Stimulated activated CD8-positive, alpha-beta memory T cell treated with anti-CD3 and anti-CD28 coated beads, Interleukin-4, amount 100 ng/mL, for 1 hour (primary cell): ENCODE results near the gene PWWP2B.
A peak's percentile ranks its signal among the peaks of the same experiment; 100 is the strongest.

Source experiments
- DNase-seq, 2 donors: peaks; one replicate each; pipeline ENCODE4 v3.0.0-alpha.2; 2020; ENCODE audit warnings: low read depth in 2 of 2, low spot score in 1 of 2

The PWWP2B gene

DNA sequence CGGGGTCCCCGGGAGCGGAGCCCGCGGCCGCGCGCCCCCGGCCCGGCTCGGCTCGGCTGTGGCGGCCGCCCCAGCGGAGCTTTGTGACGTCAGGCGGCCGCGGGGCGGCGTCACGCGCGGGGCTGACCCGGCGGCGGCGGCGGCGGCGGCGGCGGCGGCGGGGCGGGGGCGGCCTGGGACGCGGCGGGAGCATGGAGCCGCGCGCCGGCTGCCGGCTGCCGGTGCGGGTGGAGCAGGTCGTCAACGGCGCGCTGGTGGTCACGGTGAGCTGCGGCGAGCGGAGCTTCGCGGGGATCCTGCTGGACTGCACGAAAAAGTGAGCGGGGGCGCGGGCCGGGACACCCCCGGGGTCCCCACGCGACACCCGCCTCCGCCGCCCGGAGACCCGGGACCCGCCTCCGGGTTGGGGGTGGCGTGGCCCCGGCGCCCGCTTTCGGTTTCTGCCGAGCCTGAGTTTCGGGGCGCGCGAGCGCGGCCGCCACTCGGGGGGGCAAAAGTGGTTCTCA lies at the start of gene PWWP2B:
PWWP2B (plus strand) TSS at position 165 of the 506 bp plus-strand sequence; CDS start at position 192, 27 bp downstream.
- DNase-seq: peak in 1 of 2 donors; percentile 24

DNA sequence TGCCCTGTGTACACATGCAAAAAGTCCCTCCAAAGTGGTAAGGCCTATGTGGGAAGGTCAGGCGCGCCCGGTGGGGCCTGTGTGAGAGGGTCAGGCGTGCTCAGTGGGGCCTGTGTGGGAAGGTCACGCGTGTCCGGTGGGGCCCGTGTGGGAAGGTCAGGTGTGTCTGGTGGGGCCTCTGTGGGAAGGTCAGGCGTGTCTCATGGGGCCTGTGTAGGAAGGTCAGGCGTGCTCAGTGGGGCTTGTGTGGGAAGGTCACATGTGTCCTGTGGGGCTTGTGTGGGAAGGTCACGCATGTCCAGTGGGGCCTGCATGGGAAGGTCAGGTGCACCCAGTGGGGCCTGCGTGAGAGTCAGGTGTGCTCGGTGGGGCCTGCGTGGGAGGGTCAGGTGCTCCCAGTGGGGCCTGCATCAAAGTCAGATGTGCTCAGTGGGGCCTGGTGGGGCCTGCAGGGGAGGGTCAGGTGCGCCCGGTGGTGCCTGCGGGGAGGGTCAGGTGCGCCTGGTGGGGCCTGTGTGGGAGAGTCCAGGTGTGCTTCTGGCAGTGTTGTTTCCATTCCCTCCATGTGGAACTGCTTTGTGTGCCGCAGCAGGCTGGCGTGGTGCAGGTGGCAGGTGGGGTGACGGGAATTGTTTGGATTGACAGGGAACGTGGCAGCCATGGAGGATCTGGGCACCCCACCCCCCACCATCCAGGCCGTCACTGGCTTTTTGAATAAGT lies 49.6 kb upstream of the PWWP2B start:
- DNase-seq: no peak

DNA sequence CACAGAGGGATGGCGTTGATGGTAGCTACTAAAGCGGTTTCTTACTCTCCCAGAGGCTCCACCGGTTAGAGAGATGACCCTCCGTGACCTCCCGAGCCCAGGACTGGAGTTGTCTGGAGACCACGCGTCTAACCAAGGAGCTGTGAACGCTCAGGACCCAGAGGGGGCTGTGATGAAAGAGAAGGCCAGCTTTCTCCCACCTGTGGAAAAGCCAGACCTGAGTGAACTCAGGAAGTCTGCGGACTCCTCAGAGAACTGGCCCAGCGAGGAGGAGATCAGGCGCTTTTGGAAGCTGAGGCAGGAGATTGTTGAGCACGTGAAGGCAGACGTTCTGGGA lies 49.1 kb upstream of the PWWP2B start:
- no peak for DNase-seq

DNA sequence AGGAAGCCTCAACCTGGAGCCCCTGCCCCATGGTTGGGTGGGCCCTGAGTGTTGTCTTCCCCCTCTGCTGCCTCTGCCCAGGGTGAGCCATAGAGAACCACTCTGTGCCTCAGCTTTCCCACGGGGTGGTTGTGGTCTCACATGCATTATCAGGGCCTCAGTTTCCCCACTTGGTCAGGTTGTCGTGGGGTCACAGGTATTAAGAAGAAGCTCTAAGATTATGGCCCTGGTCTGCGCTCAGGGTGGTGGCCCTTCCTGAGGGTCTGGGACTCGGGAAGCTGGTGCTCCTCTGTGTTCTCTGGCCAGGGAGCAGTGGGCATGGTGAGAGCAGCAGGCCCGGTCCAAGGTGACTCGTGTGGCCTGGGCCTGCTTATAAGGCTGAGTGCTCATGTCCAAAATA lies 47.2 kb upstream of the PWWP2B start:
- no peak for DNase-seq

DNA sequence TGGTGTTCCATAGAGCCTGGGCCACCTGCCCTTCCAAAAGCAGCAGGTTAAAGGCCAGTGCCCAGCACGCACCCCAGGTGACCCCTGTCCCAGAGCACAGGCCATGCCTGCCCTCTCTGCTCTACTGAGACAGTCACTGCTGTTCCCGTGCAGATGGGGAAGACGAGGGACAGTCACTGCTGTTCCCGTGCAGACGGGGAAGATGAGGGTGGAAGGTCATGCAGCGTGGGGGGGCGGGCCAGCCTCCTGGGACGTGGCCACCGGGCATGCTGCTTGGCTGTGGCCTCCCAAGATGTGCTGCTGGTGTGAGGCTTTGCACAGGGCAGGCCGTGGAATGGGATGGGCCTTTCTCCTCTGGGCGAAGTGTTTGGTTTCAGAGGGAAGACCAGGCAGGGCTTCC lies 46.6 kb upstream of the PWWP2B start:
- no peak for DNase-seq

DNA sequence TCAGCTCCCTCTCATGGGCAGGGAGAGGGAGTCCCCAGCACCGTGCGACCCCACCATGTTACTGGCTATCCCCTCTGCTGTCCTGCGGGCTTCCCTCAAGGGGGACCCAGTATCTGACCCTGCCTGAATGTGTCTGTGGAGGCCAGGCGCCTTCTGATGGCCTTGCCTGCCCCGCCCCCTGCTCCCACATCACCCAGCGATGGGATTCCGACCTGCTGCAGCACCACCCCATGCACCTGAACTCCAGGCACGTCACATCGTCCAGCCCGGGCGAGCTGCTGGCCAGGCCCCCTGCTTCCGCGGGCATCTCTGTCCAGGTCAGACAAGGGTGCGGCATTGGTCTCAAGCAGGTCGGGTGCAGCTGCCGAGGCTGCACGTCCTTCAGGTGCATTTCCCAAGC lies 46.1 kb upstream of the PWWP2B start:
- no peak for DNase-seq

DNA sequence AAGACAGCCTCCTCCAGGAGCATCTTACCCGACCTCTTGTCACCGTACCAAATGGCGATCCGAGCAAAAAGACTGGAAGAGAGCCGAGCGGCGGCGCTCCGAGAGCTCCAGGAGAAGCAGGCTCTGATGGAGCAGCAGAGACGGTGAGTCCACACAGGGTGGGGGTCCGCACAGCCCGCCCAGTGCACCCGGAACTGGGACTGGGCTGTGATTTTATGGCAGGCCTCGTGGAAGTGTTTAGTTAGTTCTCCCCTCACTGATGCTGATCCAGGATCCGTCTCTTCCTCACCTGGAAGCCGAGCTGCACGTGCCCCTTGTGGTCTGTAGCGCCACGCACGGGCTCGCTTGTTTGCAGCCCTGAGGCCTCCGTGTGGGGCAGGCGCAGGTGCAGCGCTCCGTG lies 45.4 kb upstream of the PWWP2B start:
- DNase-seq: no peak

DNA sequence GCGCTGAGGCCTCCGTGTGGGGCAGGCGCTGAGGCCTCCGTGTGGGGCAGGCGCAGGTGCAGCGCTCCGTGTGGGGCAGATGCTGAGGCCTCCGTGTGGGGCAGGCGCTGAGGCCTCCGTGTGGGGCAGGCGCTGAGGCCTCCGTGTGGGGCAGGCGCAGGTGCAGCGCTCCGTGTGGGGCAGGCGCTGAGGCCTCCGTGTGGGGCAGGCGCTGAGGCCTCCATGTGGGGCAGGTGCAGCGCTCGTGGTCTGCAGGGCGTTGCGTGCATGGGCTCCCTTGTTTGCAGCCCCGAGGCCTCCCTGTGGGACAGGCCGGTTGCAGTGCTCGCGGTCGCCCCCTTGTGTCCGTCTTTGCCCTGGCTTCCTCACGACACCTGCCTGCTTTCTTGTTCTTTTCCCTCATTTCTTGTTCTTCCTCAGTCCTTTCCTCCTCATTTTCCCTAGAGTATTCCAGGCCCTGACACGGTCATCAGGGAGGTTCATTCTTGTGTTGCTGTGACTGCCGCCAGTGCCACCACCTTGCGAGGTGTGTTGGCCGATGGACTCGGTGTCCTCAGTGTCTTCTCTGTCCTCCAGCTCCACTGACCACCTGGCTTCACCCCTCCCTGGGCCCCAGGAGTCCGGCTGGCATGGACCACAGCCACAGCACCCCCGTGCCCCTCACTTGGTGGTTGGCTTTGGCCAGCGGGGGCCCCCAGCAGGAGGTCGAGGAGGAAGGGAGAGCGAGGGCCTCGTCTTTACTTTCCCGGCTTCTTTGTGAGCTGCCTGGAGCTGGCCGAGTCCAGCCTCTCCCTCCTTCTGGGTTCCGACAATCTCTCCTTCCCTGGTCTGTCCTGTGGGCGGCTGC lies 44.3 kb upstream of the PWWP2B start:
- peak; percentile 48 to 55 for DNase-seq

DNA sequence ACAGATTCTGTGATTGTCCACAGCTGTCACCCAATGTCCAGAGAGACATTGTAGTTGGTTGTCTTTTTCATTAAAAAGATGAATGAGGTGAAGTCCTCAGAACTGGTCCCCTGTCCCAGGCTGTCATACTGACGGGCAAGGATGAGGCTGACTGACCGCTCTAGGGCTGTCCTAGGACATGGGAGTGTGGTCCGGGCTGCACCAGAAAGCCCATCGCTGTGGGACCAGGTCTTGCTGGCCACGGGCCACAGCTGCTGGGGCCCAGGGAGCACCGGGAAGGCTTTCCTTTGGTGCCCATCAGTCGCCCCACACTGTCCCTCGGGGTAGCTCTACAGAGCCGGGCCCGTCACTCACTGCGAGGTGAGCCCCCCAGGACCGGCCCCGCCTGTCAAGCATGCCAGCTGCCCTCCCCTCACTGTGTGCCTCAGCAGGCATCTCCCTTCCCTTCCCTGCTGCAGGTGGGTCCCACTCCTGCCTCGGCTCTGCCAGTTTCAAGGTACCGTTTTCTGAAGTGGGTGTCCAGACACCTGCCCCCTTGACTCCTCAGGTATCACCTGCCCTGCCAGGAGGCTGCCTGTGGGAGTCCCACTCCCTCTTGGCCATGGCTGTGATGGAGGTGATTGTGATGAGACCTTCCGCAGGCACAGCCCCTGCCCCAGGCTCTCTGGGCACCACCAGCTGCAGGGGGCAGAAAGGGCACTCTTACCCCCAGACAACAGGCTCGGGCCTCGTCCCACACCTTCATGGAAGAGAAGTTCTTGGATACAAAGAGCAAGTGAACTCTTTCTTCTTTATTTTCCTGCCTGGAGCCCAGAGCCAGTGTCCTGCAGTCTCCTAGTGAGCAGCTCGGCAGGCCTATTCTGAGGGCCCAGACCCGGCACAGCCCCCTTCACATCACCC lies 43.3 kb upstream of the PWWP2B start:
- no peak for DNase-seq

DNA sequence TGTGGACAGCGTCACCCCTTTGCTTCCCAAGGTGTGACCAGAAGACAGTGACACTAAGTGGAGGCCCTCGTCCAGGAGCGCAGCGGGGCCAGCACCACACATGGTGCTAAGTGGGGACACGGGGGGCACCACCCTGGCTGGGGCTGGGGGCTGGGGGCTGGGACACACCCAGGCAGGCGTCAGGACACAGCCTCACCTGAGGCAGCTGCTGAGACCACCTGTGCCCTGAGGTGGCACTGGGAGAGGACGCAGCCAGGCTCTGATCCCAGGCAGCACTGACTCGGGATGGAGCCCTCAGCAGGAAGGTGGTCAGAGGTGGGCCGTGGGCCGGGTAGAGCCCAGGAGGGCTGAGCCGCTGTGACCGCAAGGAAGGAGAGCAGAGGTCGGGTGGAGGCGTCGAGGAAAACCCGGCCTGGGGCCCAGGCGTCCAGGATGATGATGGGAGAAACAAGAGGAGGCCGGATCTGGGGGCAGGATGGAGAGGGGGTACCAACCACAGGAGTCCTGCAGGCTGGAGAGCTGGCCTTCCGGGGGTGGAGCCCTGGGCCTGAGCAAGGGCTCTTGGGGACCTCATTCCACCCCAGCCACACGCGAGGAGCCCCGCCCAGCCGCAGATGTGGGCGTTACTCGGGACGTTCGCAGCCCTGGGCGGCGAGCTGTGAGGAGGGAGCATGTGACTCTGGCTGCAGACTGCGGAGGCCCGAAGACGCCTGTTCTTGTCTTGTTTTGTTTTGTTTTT lies 42.5 kb upstream of the PWWP2B start:
- no peak for DNase-seq

DNA sequence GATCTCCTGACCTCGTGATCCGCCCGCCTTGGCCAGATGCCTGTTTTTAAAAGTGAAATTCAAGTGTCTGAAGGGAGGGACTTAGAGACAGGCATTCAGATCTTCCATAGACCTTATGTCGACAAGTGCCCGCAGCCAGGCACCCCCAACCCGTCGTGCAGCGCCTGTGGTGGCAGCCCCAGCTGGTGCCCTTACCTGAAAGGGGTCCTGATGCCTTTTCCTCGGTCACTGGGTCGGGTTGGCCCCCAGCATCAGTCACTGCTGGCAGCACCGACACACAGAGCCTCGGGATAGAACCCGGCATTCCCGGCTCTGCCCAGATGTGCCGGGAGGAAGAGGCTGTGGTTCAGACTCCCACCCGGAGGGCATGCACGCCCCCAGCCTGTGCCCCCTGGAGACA lies 41.7 kb upstream of the PWWP2B start:
- DNase-seq: no peak

DNA sequence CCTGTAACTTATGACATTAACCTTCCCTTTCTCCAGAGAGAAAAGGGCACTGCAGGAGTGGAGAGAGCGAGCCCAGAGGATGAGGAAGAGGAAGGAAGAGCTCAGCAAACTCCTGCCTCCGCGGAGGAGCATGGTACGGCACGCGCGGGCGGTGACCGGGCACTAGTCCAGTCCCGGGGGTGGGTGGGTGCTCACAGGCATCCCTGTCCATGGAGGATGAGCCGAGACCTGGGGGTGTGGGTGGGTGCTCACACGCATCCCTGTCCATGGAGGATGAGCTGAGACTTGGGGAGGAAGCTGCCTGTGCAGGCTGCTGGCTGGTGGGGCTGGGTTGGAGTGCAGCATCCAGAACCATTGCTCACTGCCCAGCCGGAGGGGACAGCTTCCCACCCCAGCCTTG lies 41.2 kb upstream of the PWWP2B start:
- no peak for DNase-seq

DNA sequence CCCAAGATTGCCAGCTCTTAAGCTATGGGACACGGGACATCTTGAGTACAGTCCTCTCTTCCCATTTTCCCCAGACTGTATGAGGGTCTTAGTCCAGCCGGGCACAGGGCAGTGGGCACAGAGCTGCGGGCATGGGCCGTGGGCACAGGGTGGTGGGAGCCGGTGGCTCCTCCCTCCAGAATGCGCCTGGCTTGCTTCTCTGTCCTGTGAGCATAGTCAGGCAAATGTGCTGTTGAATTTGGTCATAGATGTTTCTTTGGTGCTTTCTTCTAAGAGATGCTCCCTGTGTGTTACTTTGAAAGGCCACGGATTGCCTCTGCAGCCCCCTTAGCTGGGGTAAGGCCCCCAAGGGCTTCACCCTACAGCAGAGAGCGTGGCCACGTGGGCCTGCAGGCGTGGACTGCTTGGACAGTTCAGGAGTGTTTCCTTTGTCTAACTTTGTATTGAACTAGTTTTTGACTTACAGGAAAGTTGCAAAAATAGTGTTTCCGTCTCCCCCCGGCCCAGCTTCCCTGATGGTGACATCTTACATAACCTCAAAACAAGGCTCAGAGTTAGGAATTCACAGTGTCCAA lies 40.3 kb upstream of the PWWP2B start:
- DNase-seq: no peak

DNA sequence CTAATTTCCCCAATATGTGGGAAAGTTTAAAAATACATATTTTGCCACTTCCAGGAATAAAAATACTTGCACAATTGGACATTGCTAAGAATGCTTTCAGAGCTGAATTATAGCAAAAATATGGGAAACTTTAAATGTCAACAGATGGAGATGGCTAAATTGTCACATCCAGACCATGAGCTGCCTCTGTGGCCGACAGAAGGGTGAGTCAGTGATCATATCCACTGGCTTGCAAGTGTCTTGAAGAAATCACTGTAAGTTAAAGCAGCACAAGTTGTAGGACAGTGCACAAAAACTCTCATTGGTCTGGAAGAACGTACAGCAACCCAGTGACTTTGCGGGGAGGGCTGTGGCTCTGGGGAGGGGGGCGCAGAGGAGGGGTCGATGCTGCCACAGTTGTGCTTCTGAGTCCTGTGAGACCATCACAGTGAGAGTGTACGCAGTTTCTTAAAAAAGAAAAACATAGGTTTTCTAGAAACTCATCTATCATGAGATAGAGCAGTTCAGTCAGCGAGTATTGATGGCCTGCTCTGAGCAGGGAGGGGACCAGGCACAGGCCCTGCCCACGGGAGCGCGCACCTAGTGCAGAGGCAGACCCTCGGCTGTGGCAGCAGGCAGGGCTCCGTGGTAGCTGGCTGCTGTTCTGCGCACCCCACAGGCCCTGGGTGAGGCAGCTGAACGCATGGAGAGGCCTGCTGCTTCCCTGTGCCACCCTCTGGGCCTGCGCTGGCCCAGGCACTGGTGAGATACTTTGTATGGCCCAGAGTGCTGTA lies 39.5 kb upstream of the PWWP2B start:
- no peak for DNase-seq

DNA sequence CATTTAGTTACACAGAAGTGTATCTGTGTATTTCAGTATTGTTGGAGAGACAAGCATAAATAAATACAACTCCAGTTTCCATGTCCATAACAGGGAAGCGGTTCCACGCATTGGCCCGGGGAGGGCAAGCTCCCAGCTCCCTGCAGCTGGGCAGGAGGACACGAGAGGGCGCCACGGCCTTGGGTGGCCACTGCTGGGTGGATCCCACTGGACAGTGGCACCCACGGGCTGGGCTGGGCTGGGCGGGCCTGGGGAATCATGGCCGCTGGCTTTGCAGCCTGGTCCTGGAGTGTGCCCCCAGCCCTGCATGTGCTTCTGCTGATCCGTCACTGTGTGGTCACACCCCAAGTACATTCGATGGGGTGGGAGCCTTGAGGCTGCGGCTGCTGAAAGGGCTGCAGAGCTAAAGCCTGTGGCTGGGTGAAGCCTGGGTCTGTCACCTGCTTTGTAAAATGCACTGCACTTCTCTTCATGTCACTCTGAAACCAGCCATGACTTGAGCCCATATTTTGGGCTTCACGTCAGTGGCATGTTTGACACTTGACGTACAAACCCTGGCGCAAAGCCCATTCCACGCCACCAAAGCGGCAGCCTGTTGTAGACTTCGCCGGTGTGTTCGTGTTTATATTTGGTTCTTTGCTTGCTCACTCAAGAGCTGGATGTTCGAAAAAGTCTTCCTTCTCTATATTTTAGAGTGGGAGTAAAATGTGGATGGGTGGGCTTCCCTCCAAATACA lies 37.5 kb upstream of the PWWP2B start:
- no peak for DNase-seq

DNA sequence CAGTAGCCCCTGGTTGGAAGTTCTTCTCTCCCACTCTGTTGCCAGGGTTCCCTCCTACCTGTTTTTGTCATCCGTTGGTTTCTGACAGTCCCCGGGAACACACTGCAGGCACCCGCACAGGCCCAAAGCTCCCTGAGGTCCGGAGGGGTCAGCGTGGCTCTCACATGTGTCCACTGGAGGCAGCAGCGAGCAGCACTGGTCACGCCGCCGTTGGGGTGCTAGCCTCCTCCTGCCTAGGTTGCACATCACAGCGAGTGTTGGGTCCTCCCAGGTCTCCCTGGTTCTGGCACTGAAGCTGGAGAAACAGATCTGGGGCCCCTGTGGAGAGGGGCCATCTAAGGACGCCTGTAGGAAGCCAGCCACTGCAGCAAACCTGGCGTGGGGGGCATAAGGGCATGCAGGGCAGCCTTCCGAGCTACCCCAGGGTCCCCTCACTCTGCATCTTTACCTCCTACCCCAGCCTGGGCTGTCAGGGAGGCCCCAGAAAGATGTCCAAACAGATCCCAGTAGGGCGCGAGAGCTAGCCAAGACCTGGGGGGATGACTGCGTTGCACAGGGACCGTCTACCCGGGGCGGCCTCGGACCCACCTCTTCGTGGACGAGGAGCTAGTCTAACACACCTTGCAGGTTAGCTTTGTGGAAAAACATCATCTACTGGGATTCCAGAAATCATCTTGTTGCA lies 36.1 kb upstream of the PWWP2B start:
- no peak for DNase-seq

DNA sequence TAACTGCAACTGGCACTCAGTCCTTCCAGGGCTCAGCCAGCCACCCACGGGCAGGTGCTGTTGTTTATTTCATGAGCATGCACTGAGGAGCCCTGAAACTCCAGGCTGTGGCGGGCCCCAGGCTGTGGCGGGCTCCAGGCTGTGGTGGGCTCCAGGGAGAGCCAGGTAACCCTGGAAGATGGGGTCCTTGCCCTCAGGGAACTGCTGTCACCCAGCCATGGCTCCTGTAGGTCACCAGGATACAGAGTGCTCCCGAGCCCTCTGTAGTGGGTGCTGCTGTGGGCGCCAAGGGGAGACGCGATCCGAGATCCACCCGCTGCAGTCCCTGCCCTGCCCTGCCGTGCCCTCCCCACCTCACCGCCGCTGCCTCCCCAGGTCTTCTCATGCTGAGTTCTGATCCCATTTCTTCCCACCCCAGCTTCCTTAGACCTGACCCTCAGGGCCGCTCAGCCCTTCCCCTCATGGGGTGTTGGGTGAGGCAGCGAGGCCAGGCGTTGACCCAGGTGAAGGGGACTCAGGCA lies 35.4 kb upstream of the PWWP2B start:
- no peak for DNase-seq

DNA sequence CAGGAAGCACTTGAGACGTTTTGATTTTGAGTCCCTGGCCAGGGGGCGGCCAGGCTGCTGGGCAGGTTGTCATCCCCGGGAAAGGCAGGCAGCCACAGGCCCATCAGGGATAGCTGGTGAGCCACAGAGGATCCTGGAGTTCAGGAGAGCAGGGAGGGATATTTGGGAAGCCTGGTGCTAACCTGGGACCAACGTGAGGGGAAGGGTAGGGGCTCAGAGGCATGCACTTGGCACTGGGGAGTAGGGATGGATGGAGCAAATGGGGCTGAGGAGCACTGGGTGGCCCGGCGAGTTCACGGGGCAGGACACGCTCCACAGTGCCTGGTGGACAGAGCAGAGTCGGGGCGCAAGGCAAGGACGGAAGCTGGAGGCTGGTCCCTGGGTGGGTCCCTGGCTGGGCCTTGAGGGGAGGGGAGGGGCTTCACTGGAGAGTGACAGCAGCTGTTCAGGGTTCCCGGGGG lies 34.8 kb upstream of the PWWP2B start:
- DNase-seq: no peak
